Pancreas (tissue), 10 donors: ENCODE results near the gene BCL7A. TPM values are rescaled to one million over a fixed set of nuclear protein-coding genes. Genes with fewer than 3 reads are reported as not detected.
A peak's percentile ranks its signal among the peaks of the same experiment; 100 is the strongest.

ENCODE experiments used
- ATAC-seq, 4 donors: fragments of 200-7000 bp; cut with Tn5 transposase; one replicate each; pipeline versions ENCODE4 v1.8.0 to v1.9.1; 2020; ENCODE audit warnings: mild to moderate bottlenecking in 4 of 4, moderate library complexity in 4 of 4
- DNase-seq, 6 donors: peaks; one replicate each; pipeline ENCODE4 v3.0.0-alpha.2; 2020
- FAIRE-seq: peaks from 2 replicates; lab custom pipeline; 2012; peaks lifted over from hg19 to GRCh38; lab: Jason Lieb, UNC
- H3K27ac ChIP-seq, 4 donors: fragments of 200-600 bp; sonication (generic); 1 replicate in 3 of 4; 2 replicates in 1 of 4; pipeline versions ENCODE4 v1.5.0 to v1.8.0; 2020
- H3K27me3 ChIP-seq, 4 donors: fragments of 200-600 bp; one replicate each; pipeline ENCODE4 v1.8.0; 2021
- H3K36me3 ChIP-seq, 3 donors: fragments of 200-600 bp; sonication (generic) in 1 of 3; one replicate each; pipeline versions ENCODE4 v1.5.0 to v1.8.0; 2020 to 2021
- H3K4me1 ChIP-seq, 3 donors: fragments of 200-600 bp; one replicate each; pipeline ENCODE4 v1.8.0; 2021
- H3K4me3 ChIP-seq, 4 donors: fragments of 200-600 bp; sonication (generic) in 2 of 4; one replicate each; pipeline versions ENCODE4 v1.5.0 to v1.8.0; 2020 to 2021
- H3K9me3 ChIP-seq, 4 donors: fragments of 200-600 bp; one replicate each; pipeline ENCODE4 v1.8.0; 2021
- WGBS, 2 donors: extraction: QIAGEN DNeasy Blood & Tissue Kit; methylation state at CpG; one replicate each; pipeline ENCODE4 v1.1.7; 2013; 5-methylcytosine and 5-hydroxymethylcytosine counted together
- intact Hi-C, 3 donors: fragments of 100-400 bp; cut with DNase I; formaldehyde crosslinking; loops; one replicate each; pipeline versions ENCODE4 v1.11.1 to v1.14.2; 2022
- polyA plus RNA-seq, 2 donors: library from polyadenylated mRNA; stranded (reverse); fragments of 200-250 nt; gene quantifications; one replicate each; pipeline ENCODE4 v1.2.3, GENCODE V29; 2013
- total RNA-seq, 6 donors: library from RNA; stranded (reverse); fragmentation: NEBNext Ultra II Directional in 4 of 6; extraction: Animal tissue kit (Norgen Biotek cat#: 25700) in 4 of 6; gene quantifications; one replicate each; pipeline versions ENCODE4 v1.2.1 to v1.2.4, GENCODE V29; 2021 to 2023
- TF ChIP-seq, protein P1 (sequence below), 4 donors: fragments of 200-600 bp; sonication (generic) in 3 of 4; IDR thresholded peaks; one replicate each; pipeline versions ENCODE4 v1.5.0 to v1.8.0; 2021; ENCODE audit warnings: antibody characterized with exemption in 4 of 4
- donor health status: healthy with polysubstance abuse.
- donor health status: DM: no; HTN: no; CAD: no; lungs with moderate emphysema.
- donor health status: DM: no; HTN: no; CAD: no.
- donor health status: control.
- donor health status: control.
- donor health status: Bipolar disorder and iron deficiency.
- donor health status: DM: yes; HTN: yes; CAD: no.
- donor health status: DM: no; HTN: no; CAD: no.
- donor health status: DM: no; HTN: no; CAD: no.
- donor health status: DM: yes; HTN: yes; CAD: no.

BCL7A gene
- total and polyA plus RNA-seq, 8 donors: 6.9 to 13.4 (median 9.0) TPM

DNA sequence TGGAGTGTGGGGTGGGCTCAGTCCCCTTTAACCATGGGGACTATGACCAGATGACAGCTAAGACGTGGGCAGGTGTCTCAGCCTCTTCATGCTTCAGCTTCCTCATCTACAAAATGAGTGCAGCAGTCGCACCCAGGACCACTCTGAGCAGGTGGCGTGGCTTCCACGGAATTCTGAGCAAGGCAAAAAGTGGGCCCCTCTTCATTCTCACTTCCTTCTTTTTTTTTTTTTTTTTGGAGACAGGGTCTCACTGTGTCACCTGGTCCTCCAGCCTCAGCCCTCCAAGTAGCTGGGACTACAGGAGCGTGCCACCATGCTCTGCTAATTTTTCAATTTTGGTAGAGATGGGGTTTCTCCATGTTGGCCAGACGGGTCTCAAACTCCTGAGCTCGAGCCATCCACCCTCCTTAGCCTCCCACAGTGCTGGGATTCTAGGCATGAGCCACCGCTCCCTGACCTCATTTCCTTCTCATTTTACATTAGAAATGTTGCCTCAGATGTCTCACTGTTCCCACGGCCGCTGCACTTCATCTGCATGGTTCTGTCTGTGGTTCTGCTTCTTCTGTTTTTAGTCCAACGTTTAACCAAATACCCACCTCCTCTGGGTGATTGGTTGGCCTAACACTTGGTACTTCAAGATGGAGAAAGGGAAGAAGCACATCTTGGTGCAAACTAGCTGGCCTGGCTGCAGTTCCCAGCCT is 41.3 kb upstream of the BCL7A start:
- no peaks in the 10 kb centered on the region for H3K4me1 ChIP-seq
- 73 to 78% methylated on average over 11 of the region's 11 CpGs for WGBS, 2 donors
- H3K36me3 ChIP-seq: no peaks in the 10 kb centered on the region
- DNase-seq: no peak
- H3K4me3 ChIP-seq: no peak overlapping the region
- TF ChIP-seq, protein P1, sequence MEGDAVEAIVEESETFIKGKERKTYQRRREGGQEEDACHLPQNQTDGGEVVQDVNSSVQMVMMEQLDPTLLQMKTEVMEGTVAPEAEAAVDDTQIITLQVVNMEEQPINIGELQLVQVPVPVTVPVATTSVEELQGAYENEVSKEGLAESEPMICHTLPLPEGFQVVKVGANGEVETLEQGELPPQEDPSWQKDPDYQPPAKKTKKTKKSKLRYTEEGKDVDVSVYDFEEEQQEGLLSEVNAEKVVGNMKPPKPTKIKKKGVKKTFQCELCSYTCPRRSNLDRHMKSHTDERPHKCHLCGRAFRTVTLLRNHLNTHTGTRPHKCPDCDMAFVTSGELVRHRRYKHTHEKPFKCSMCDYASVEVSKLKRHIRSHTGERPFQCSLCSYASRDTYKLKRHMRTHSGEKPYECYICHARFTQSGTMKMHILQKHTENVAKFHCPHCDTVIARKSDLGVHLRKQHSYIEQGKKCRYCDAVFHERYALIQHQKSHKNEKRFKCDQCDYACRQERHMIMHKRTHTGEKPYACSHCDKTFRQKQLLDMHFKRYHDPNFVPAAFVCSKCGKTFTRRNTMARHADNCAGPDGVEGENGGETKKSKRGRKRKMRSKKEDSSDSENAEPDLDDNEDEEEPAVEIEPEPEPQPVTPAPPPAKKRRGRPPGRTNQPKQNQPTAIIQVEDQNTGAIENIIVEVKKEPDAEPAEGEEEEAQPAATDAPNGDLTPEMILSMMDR (IDR thresholded peaks at IDR 0.05): no peak
- FAIRE-seq: no peak
- H3K27ac ChIP-seq: no peak overlapping the region
- peak in 2 of 4 donors; percentile 23 to 46 for ATAC-seq
- H3K27me3 ChIP-seq: no peaks in the 10 kb centered on the region
- H3K9me3 ChIP-seq: no peaks in the 10 kb centered on the region
- intact Hi-C loops: no loop called here

DNA sequence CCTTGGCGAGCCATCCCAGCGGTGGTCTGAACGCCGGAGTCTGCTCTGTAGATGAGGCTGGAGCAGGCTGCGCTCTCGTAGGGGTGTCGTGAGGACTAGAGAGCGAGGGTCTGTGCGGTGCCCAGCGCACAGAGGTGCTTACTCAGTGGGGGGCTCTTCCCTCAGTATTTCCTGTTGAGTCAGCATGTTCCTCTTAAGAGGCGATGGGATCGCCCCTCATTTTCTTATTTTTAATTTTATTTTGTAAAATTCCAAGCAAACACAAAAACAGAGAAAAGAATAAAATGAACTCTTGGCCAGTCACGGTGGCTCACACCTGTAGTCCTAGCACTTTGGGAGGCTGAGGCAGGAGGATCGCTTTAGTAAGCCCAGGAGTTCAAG is 40.8 kb upstream of the BCL7A start:
- H3K27me3 ChIP-seq: no peaks in the 10 kb centered on the region
- no peaks in the 10 kb centered on the region for H3K9me3 ChIP-seq
- H3K4me3 ChIP-seq: no peak overlapping the region
- 84 to 90% methylated on average over 14 of the region's 14 CpGs for WGBS, 2 donors
- intact Hi-C loops: no loop called here
- H3K36me3 ChIP-seq: no peaks in the 10 kb centered on the region
- DNase-seq (no peak), ATAC-seq (no peak), FAIRE-seq (no peak)
- TF ChIP-seq, protein P1 (IDR thresholded peaks at IDR 0.05): no peak
- H3K4me1 ChIP-seq: no peaks in the 10 kb centered on the region
- H3K27ac ChIP-seq: no peak overlapping the region

DNA sequence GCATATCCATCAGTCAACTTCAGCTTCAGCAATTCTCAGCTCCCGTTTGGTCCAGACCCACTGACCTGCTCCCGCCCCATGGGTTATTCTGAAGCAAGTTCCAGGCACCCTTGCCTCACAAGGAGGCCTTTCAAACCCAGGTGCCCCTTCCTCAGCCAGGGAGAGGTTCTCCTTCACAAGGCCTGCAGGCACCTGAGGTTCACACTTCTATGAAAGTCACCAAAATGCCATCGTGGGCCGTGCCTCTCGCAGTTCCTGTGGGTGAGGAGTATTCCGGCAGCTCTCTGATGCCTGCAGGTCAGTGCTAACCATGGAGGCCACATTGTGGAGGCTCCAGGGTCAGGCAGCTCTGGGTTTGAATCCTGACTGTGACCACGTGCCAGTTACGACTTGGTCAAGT is 40.2 kb upstream of the BCL7A start:
- FAIRE-seq: no peak
- no peak overlapping the region for H3K27ac ChIP-seq
- H3K27me3 ChIP-seq: no peaks in the 10 kb centered on the region
- WGBS, 2 donors: 68 to 82% methylated on average over 8 of the region's 8 CpGs
- TF ChIP-seq, protein P1 (IDR thresholded peaks at IDR 0.05): no peak
- no peaks in the 10 kb centered on the region for H3K9me3 ChIP-seq
- no peak overlapping the region for H3K4me3 ChIP-seq
- no peak for ATAC-seq
- H3K36me3 ChIP-seq: no peaks in the 10 kb centered on the region
- no peak for DNase-seq
- H3K4me1 ChIP-seq: no peaks in the 10 kb centered on the region
- intact Hi-C loops: no loop called here

DNA sequence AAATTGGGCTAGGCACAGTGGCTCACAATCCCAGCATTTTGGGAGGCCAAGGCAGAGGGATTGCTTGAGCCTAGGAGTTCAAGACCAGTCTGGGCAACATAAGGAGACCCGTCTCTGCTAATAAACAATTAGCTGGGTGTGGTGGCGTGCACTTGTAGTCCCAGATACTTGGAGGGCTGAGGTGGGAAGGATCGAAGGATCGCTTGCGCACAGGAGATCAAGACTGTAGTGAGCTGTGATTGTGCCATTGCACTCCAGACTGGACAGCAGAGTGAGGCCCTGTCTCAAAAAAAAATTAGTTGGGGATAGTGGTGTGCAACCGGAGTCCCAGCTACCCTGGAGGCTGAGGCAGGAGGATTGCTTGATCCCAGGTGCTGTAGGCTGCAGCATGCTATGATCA is 38.7 kb upstream of the BCL7A start:
- Histone ChIP-seq H3K27me3 (no peaks in the 10 kb centered on the region), H3K27ac (no peak overlapping the region), H3K36me3 (no peaks in the 10 kb centered on the region), H3K9me3 (no peaks in the 10 kb centered on the region), H3K4me1 (no peaks in the 10 kb centered on the region), H3K4me3 (no peak overlapping the region)
- TF ChIP-seq, protein P1 (IDR thresholded peaks at IDR 0.05): no peak
- WGBS, 2 donors: 84 to 86% methylated on average over 6 of the region's 6 CpGs
- intact Hi-C loops: no loop called here
- no peak for DNase-seq
- no peak for FAIRE-seq
- no peak for ATAC-seq

DNA sequence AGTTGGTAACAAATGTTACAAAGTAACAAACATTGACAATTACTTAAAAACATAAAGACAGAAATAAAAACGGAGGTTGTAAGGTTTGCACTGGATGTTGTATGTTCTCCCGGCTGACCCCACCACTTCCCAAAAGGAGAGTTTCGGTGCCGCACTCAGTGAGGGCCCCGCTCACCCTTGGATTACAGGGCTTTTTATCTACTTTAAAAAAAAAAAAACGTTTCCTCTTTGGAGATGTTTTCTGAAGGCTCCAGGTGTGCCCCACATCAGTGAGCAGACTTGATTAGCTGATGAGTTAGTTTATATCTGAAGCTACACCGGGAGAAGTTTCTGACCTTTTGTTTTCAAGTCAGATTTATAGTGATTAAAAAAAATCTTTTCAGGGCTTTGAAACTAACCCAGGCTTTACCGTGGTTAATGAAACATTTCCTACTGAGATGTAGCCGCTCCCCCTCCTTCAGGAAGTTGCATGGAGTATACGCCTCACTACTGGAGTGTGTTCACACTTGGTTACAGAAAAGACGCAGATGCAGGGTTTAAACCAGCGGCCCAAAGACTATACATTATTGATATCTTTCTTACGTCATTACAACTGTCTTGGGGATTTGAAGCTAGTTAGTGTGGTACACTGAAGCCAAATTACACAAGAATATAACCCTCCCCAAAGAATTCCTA is 38.0 kb upstream of the BCL7A start:
- Histone ChIP-seq H3K27ac (no peak overlapping the region), H3K27me3 (no peaks in the 10 kb centered on the region), H3K4me1 (no peaks in the 10 kb centered on the region), H3K4me3 (no peak overlapping the region), H3K9me3 (no peaks in the 10 kb centered on the region), H3K36me3 (no peaks in the 10 kb centered on the region)
- FAIRE-seq (no peak), ATAC-seq (no peak), DNase-seq (no peak)
- intact Hi-C loops: no loop called here
- TF ChIP-seq, protein P1 (IDR thresholded peaks at IDR 0.05): no peak
- WGBS, 2 donors: 66 to 74% methylated on average over 13 of the region's 13 CpGs
